ENCODE results near the gene CACNA2D2. TPM values are rescaled to one million over a fixed set of nuclear protein-coding genes. Genes with fewer than 3 reads are reported as not detected.

CACNA2D2 gene
- total and polyA plus RNA-seq, 2 donors from 2014 or later, result 3.6 to 6.0 TPM

GRCh38 chr3:50371133-50371685 lies 132.2 kb downstream of the CACNA2D2 start:
- TF ChIP-seq, protein P1, sequence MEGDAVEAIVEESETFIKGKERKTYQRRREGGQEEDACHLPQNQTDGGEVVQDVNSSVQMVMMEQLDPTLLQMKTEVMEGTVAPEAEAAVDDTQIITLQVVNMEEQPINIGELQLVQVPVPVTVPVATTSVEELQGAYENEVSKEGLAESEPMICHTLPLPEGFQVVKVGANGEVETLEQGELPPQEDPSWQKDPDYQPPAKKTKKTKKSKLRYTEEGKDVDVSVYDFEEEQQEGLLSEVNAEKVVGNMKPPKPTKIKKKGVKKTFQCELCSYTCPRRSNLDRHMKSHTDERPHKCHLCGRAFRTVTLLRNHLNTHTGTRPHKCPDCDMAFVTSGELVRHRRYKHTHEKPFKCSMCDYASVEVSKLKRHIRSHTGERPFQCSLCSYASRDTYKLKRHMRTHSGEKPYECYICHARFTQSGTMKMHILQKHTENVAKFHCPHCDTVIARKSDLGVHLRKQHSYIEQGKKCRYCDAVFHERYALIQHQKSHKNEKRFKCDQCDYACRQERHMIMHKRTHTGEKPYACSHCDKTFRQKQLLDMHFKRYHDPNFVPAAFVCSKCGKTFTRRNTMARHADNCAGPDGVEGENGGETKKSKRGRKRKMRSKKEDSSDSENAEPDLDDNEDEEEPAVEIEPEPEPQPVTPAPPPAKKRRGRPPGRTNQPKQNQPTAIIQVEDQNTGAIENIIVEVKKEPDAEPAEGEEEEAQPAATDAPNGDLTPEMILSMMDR (IDR thresholded peaks at IDR 0.05; ENCODE audit: borderline replicate concordance, extremely low read depth, insufficient read depth), result no peak
- intact Hi-C loops (cut with DNase I), result no loop called here
- Histone ChIP-seq H3K9me3 (ENCODE audit: control insufficient read depth in 2 of 3, insufficient read depth in 1 of 3, low read length in 3 of 3) (no peaks in the 10 kb centered on the region), H3K4me1 (ENCODE audit: control insufficient read depth in 2 of 3, insufficient read depth in 2 of 3, low read depth in 1 of 3, low read length in 3 of 3) (peaks cover 0 to 4% (median 0%) of the 10 kb centered on the region in 3 donors), H3K4me3 (ENCODE audit: low read length in 3 of 3) (no peak overlapping the region), H3K27me3 (ENCODE audit: control insufficient read depth, insufficient read depth, low read length) (no peaks in the 10 kb centered on the region), H3K36me3 (ENCODE audit: control insufficient read depth in 2 of 3, insufficient read depth in 3 of 3, low read length in 3 of 3) (no peaks in the 10 kb centered on the region), H3K9ac (ENCODE audit: low read length in 3 of 3) (no peak overlapping the region), H3K27ac (ENCODE audit: low read depth in 2 of 2, low read length in 2 of 2) (no peak overlapping the region)
- DNase-seq (no peak), FAIRE-seq (no peak)

GRCh38 chr3:50370594-50370993 lies 132.8 kb downstream of the CACNA2D2 start:
- TF ChIP-seq, protein P1 (IDR thresholded peaks at IDR 0.05; ENCODE audit: borderline replicate concordance, extremely low read depth, insufficient read depth), result no peak
- Histone ChIP-seq H3K9me3 (ENCODE audit: control insufficient read depth in 2 of 3, insufficient read depth in 1 of 3, low read length in 3 of 3) (no peaks in the 10 kb centered on the region), H3K4me3 (ENCODE audit: low read length in 3 of 3) (no peak overlapping the region), H3K4me1 (ENCODE audit: control insufficient read depth in 2 of 3, insufficient read depth in 2 of 3, low read depth in 1 of 3, low read length in 3 of 3) (peaks cover 0 to 9% (median 0%) of the 10 kb centered on the region in 3 donors), H3K36me3 (ENCODE audit: control insufficient read depth in 2 of 3, insufficient read depth in 3 of 3, low read length in 3 of 3) (no peaks in the 10 kb centered on the region), H3K27ac (ENCODE audit: low read depth in 2 of 2, low read length in 2 of 2) (no peak overlapping the region), H3K27me3 (ENCODE audit: control insufficient read depth, insufficient read depth, low read length) (no peaks in the 10 kb centered on the region), H3K9ac (ENCODE audit: low read length in 3 of 3) (no peak overlapping the region)
- FAIRE-seq, result no peak
- DNase-seq, result peak in 3 of 5 donors; percentile 36 to 77 (median 51)
- intact Hi-C loops (cut with DNase I), result no loop called here

DNA sequence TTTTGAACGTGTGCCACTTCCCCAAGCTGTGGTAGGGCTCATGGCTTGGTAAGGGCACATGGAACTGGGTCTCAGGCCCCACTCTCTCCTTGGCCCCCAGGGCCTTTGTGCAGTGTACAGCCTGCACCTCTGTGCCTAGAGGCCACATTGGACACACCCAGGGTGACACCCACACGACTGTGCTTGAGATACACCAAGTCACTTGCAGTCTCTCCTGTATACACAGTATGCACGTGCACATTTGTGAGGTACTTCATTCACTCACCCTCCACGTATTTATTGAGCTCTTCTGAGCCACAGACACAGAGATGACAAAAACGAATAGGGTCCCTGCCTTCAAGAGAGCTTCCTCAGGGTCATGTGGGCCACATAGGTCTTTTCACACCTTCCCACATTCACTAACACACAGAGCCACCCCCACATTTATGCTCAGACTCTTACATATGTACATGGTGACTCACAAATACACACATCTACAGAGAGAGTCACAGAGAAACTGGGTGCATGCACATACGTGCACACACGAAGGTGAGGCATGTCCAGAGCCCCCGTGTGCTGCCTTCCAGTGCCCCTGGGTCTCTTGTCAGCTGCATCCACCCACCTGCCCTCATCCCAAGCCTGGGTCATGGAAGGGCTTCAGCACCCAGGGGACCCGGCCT lies 134.3 kb downstream of the CACNA2D2 start:
- intact Hi-C loops (cut with DNase I), result no loop called here
- no peak overlapping the region for H3K9ac ChIP-seq (ENCODE audit: low read length in 3 of 3)
- TF ChIP-seq, protein P1 (IDR thresholded peaks at IDR 0.05; ENCODE audit: borderline replicate concordance, extremely low read depth, insufficient read depth), result no peak
- FAIRE-seq (no peak), DNase-seq (no peak)
- H3K27me3 ChIP-seq (ENCODE audit: control insufficient read depth, insufficient read depth, low read length), result no peaks in the 10 kb centered on the region
- no peaks in the 10 kb centered on the region for H3K36me3 ChIP-seq (ENCODE audit: control insufficient read depth in 2 of 3, insufficient read depth in 3 of 3, low read length in 3 of 3)
- H3K9me3 ChIP-seq (ENCODE audit: control insufficient read depth in 2 of 3, insufficient read depth in 1 of 3, low read length in 3 of 3), result no peaks in the 10 kb centered on the region
- H3K4me1 ChIP-seq (ENCODE audit: control insufficient read depth in 2 of 3, insufficient read depth in 2 of 3, low read depth in 1 of 3, low read length in 3 of 3), result peaks cover 0 to 17% (median 0%) of the 10 kb centered on the region in 3 donors
- no peak overlapping the region for H3K4me3 ChIP-seq (ENCODE audit: low read length in 3 of 3)
- no peak overlapping the region for H3K27ac ChIP-seq (ENCODE audit: low read depth in 2 of 2, low read length in 2 of 2)

Measured in kidney (tissue), 14 donors.